Endodermal cell (in vitro differentiated cells): ENCODE data around the gene ZNF670. TPM values are rescaled to one million over a fixed set of nuclear protein-coding genes. Genes with fewer than 3 reads are reported as not detected.

Experiments
- DNase-seq: peaks from one replicate; pipeline ENCODE4 v3.0.0-alpha.2; 2017
- H3K27ac ChIP-seq: 2 replicates; pipeline ENCODE4 v1.5.1; 2013; ENCODE audit warnings: mild to moderate bottlenecking, low read depth, low read length, moderate library complexity
- H3K27me3 ChIP-seq: 2 replicates; pipeline ENCODE4 v1.6.1; 2013; ENCODE audit warnings: mild to moderate bottlenecking, low read length, moderate library complexity; ENCODE audit not compliant: insufficient read depth, control insufficient read depth, poor library complexity, severe bottlenecking
- H3K36me3 ChIP-seq: 2 replicates; pipeline ENCODE4 v1.7.0; 2013; ENCODE audit warnings: mild to moderate bottlenecking, low read length, moderate library complexity; ENCODE audit not compliant: control insufficient read depth, insufficient read depth
- H3K4me1 ChIP-seq: one replicate; pipeline ENCODE4 v1.7.0; 2013; ENCODE audit warnings: low read length; ENCODE audit not compliant: control insufficient read depth, insufficient read depth
- H3K4me3 ChIP-seq: 2 replicates; pipeline ENCODE4 v1.5.1; 2013; ENCODE audit warnings: mild to moderate bottlenecking, low read length, moderate library complexity
- H3K9ac ChIP-seq: 2 replicates; pipeline ENCODE4 v1.6.1; 2013; ENCODE audit warnings: mild to moderate bottlenecking, low read length, moderate library complexity; ENCODE audit not compliant: poor library complexity, severe bottlenecking; ENCODE audit errors: extremely low read depth
- H3K9me3 ChIP-seq: 2 replicates; pipeline ENCODE4 v1.6.1; 2013; ENCODE audit warnings: mild to moderate bottlenecking, low read length, moderate library complexity; ENCODE audit not compliant: control insufficient read depth
- H3K27ac Mint-ChIP-seq: 2 replicates; pipeline ENCODE4 v1.8.0; 2020; ENCODE audit warnings: mixed read lengths
- H3K27me3 Mint-ChIP-seq: 2 replicates; pipeline ENCODE4 v1.8.0; 2021; ENCODE audit warnings: mild to moderate bottlenecking, mixed read lengths; ENCODE audit not compliant: insufficient read depth
- H3K36me3 Mint-ChIP-seq: 2 replicates; pipeline ENCODE4 v1.8.0; 2020; ENCODE audit warnings: low read depth, mixed read lengths
- H3K4me1 Mint-ChIP-seq: 2 replicates; pipeline ENCODE4 v1.8.0; 2020; ENCODE audit warnings: mixed read lengths
- H3K4me3 Mint-ChIP-seq: 2 replicates; pipeline ENCODE4 v1.8.0; 2020; ENCODE audit warnings: mild to moderate bottlenecking, moderate library complexity, mixed read lengths
- H3K9me3 Mint-ChIP-seq: 2 replicates; pipeline ENCODE4 v1.8.0; 2020; ENCODE audit warnings: mild to moderate bottlenecking, mixed read lengths
- WGBS, 2 experiments: methylation state at CpG; one replicate each; pipeline versions ENCODE4 v1.1.5 to v1.1.7; 2013; ENCODE audit warnings: missing lambda C conversion rate in 2 of 2, mixed read lengths in 1 of 2; ENCODE audit not compliant: insufficient coverage in 1 of 2, insufficient read length in 1 of 2; 5-methylcytosine and 5-hydroxymethylcytosine counted together
- total RNA-seq, 2 donors: library from RNA; stranded (reverse); fragmentation: NEBNext Ultra II Directional in 1 of 2; extraction: Animal tissue kit (Norgen Biotek cat#: 25700) in 1 of 2; gene quantifications; 2 replicates in 1 of 2; 3 replicates in 1 of 2; pipeline ENCODE4 v1.2.1, GENCODE V29; 2021
- TF ChIP-seq, protein P1 (sequence below): fragments of 200-600 bp; sonication (generic); conservative IDR thresholded peaks from 2 replicates; pipeline ENCODE4 v1.5.0; 2021; ENCODE audit warnings: antibody characterized with exemption, mild to moderate bottlenecking

The ZNF670 gene
- total RNA-seq, 2 donors from 2014 or later = 10.9 to 15.7 TPM

DNA sequence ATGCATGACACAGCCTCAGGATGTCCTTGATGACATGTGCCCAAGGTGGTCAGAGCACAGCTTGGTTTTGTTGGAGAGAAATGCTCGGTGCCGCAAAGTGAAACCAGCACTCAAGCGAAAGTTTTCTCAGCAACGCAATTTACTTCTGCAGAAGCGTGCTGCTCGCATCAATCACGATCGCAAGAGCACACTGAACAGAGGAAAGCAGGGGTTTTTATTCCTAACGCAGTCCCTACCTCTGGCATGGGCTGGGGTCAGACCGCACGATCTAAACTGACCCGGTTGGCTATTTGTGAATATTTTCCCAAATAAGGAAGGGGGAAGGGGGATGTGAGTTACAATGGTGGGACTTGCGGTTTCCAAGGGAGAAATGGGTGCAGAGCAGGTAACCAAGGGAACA, 26.4 kb upstream of the ZNF670 start:
- peaks cover 34% of the 10 kb centered on the region for H3K36me3 Mint-ChIP-seq
- WGBS, 2 experiments = 91 to 97% methylated on average over 6 to 13 of the region's 13 CpGs
- H3K9me3 Mint-ChIP-seq = peaks cover 44% of the 10 kb centered on the region
- Histone ChIP-seq H3K27me3 (no peaks in the 10 kb centered on the region), H3K27ac (no peak overlapping the region), H3K4me1 (no peaks in the 10 kb centered on the region), H3K9me3 (peaks cover 40% of the 10 kb centered on the region), H3K9ac (no peak overlapping the region), H3K4me3 (peak overlapping the region; percentile 65), H3K36me3 (peaks cover 26% of the 10 kb centered on the region)
- H3K4me3 Mint-ChIP-seq = peak overlapping the region; percentile 26
- peaks cover 9% of the 10 kb centered on the region for H3K4me1 Mint-ChIP-seq
- peak overlapping the region; percentile 28 for H3K27ac Mint-ChIP-seq
- TF ChIP-seq, protein P1, sequence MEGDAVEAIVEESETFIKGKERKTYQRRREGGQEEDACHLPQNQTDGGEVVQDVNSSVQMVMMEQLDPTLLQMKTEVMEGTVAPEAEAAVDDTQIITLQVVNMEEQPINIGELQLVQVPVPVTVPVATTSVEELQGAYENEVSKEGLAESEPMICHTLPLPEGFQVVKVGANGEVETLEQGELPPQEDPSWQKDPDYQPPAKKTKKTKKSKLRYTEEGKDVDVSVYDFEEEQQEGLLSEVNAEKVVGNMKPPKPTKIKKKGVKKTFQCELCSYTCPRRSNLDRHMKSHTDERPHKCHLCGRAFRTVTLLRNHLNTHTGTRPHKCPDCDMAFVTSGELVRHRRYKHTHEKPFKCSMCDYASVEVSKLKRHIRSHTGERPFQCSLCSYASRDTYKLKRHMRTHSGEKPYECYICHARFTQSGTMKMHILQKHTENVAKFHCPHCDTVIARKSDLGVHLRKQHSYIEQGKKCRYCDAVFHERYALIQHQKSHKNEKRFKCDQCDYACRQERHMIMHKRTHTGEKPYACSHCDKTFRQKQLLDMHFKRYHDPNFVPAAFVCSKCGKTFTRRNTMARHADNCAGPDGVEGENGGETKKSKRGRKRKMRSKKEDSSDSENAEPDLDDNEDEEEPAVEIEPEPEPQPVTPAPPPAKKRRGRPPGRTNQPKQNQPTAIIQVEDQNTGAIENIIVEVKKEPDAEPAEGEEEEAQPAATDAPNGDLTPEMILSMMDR = no peak
- peaks cover 13% of the 10 kb centered on the region for H3K27me3 Mint-ChIP-seq
- no peak for DNase-seq

DNA sequence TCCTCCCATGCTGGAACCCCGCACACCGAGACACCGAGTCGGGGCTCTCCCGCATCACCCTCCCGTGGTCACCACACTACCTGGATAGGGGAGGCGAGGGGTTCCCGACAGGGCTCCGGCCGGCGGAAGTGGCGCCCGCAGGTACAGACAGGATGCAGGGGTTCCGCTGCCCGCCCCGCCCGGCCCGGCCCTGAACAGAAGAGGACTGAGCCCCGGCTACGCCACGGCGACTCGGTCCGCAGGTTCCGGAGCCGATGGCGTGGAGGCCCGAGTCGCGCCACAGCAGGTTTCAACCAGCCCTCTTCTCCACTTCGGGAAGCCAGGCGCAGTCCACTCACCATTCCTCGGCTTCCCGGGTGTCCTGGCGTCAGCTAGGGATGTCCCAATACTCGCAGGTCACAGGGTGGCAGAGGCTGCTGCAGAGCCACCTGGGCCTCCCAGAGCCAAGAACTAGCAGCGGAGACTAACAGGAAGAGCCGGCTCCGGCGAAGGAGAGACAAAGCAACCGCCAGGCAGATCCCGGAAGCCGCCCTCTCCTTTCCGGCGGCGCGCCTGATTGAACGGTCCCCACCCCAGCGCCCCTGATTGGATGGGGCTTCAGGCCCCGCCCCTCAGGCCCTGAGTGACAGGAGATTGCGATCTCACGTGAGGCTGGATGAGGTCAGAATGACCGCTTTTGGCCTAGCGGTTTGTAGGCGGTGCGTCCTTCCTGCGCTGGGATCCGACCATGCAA, 25.4 kb upstream of the ZNF670 start, which contains the start of gene ZNF669:
Gene ZNF669 (minus strand): TSS at position 498 of the 733 bp plus-strand sequence. CDS start 157 bp downstream, at position 341.
- H3K27me3 Mint-ChIP-seq = peaks cover 4% of the 10 kb centered on the region
- peak; percentile 99 for DNase-seq
- H3K9me3 ChIP-seq = peaks cover 44% of the 10 kb centered on the region
- peaks cover 54% of the 10 kb centered on the region for H3K9me3 Mint-ChIP-seq
- H3K9ac ChIP-seq = peak within 1 kb of the TSS; percentile 85
- peak within 1 kb of the TSS; percentile 92 for H3K27ac ChIP-seq
- TF ChIP-seq, protein P1 = no peak
- H3K27ac Mint-ChIP-seq = peak within 1 kb of the TSS; percentile 97
- peaks cover 43% of the 10 kb centered on the region for H3K36me3 Mint-ChIP-seq
- H3K4me3 Mint-ChIP-seq = peak within 1 kb of the TSS; percentile 86
- H3K36me3 ChIP-seq = peaks cover 35% of the 10 kb centered on the region
- H3K4me1 Mint-ChIP-seq = peaks cover 9% of the 10 kb centered on the region
- no peaks in the 10 kb centered on the region for H3K27me3 ChIP-seq
- no peaks in the 10 kb centered on the region for H3K4me1 ChIP-seq
- peak within 1 kb of the TSS; percentile 92 for H3K4me3 ChIP-seq
- whole genome bisulfite sequencing, 2 experiments = 0 to 1% methylated on average over 19 to 57 of the region's 58 CpGs

DNA sequence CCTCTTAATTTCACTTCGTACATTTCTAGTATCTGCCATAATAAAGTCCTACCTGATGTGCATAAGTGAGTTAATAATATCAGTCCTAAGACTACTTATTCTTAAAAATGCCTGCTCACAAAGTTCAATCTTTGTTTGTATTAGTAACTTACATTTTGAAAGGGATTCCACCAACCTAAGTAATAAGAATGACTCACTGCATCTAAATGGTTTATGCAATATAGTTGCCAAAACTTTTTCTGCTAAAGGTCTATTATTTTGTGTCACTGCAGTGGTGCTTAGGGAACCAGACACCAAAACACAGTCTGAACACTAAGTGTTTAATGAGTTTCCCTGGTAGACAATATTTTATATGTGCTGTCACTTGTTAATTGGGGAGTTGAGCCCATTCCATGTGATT, 23.8 kb upstream of the ZNF670 start:
- H3K27me3 ChIP-seq = no peaks in the 10 kb centered on the region
- H3K9me3 Mint-ChIP-seq = peaks cover 60% of the 10 kb centered on the region
- no peak for DNase-seq
- peaks cover 8% of the 10 kb centered on the region for H3K4me1 Mint-ChIP-seq
- H3K4me1 ChIP-seq = no peaks in the 10 kb centered on the region
- TF ChIP-seq, protein P1 = no peak
- H3K36me3 Mint-ChIP-seq = peaks cover 57% of the 10 kb centered on the region
- H3K4me3 ChIP-seq = peak overlapping the region; percentile 92
- peaks cover 50% of the 10 kb centered on the region for H3K9me3 ChIP-seq
- peaks cover 48% of the 10 kb centered on the region for H3K36me3 ChIP-seq
- H3K4me3 Mint-ChIP-seq = peak overlapping the region; percentile 86
- 91% methylated on average over 1 of the region's 1 CpG; no CpG with 5 or more reads in 1 of the 2 experiments for WGBS, 2 experiments
- H3K27ac Mint-ChIP-seq = no peak overlapping the region
- H3K9ac ChIP-seq = no peak overlapping the region
- no peak overlapping the region for H3K27ac ChIP-seq
- no peaks in the 10 kb centered on the region for H3K27me3 Mint-ChIP-seq
